Limb (tissue), 2 donors: Measurements from ENCODE around the gene DENND4C.
"Not testable (repeated sequence)": the region's sequence is repeated elsewhere in the genome, so short reads cannot be mapped to it uniquely, and the experiment has no call there.

ENCODE experiments used
- DNase-seq, 2 donors: peaks; one replicate each; pipeline ENCODE4 v3.0.0-alpha.2; 2016; ENCODE audit errors: extremely low spot score in 2 of 2

Gene DENND4C

DNA sequence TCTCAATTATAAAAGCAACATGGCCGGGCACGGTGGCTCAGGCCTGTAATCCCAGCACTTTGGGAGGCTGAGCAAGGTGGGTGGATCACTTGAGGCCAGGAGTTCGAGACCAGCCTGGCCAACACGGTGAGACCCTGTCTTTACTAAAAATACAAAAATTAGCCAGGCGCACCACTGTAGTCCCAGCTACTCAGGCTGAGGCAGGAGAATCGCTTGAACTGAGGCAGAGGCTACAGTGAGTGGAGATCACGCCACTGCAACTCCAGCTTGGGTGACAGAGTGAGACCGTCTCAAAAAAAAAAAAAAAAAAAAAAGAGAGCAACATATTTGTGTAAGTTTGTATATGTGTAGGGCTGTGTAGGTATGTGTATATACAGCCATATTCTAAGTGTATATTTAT is 142.1 kb downstream of the DENND4C start:
- no peak for DNase-seq

DNA sequence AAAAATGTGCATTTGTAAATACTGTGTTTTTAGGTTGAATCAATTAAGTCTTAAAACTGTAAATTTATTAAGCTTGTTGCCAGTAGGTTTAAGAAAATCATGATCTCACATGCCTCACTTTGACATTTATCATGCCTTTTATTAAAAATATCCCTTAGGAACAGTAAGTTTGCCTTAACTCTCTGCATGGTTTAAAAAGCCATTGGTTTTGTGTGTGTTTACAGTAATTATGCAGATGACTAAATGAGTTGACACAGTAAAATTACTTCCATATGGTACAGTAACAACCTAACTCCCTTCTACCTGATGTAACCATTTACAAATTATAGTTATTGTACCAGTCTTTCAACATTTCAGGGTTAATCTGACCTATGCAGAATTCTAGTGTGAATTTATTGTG is 143.0 kb downstream of the DENND4C start:
- no peak for DNase-seq

DNA sequence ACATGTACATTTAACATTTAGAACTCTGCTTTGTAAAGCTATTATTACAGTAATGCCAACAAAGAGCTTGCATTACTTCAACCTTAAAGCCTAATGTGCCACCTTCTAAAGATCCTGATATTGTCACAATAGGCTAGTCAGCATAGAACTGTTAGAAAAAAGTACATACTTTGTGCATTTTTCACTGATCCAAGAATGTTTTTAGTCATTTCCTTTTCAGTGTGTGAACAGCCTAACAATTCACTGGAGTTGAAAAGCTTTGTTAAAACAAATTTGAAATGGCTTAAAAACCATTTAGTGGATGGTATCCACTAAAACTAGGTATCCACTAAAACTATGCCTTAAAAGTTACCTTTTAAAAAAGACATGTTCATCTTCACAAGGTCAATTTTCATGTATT is 145.0 kb downstream of the DENND4C start:
- no peak for DNase-seq

DNA sequence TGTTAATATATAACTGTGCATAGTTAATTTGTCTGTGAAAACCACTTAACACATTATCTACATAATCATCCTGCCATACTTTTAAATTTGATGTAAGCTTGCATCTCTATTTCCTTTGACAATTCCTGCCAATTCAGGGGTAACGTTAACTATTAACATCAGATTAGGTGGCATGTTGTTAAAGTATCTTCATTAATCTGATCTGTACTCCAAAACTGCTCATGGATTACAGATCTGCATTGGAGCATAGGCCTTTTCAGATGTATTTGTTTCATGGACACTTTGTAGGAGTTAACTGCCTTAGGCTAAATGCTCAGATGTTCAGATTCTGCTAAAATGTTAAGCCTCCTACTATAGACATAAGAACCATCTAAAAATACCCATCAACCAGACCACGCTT is 146.4 kb downstream of the DENND4C start:
- DNase-seq, result no peak

DNA sequence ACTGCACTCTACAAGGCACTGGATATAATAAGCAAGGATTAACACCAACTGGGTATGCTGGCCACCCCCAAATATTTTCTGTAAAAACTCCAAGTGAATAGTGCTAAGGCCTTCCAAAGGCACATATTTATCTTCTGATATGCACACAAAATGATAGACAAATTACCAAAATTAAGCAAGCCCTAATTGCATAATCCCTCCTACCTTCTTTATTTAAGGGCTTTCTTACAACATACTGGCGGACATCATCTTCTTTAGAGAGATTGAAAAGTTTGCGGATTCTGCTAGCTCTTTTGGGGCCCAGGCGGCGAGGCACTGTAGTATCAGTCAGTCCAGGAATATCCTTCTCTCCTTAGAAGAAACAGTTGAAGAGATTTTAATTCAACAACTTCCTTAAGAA is 147.7 kb downstream of the DENND4C start:
- no peak for DNase-seq

DNA sequence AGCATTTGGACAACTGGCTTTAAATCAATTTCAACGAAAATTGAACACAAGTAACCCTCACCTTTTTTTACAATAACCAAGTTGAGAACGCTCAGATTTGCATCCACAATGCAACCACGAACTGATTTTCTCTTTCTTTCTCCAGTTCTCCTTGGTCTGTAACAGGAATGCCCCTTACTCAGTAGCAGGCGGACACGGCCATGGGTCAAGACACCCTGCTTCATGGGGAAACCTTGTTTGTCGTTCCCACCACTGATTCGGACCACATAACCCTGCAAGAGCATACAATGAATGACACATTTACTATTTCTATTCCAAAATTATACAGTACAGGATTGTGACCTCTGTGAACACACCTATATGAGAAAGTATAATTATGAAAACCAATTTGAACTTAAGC is 148.2 kb downstream of the DENND4C start:
- no peak for DNase-seq

DNA sequence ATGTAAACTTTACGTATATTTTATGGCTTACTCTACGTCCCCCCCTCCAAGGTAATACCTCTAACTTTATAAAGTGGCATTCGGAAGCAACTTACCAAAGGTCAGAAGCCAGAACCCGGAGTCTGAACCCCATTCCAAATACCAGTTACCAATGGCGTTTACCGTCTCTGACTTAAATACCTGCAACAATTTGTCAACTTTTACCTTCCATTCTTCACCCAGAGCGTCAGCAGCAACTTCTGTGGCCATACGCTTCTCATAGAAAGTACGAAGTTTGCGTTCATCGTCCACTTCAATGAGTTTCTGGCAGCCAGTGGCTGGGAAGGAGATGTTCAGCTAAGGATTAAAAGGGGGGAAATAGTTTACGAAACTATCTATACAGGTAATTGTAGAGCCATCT is 148.8 kb downstream of the DENND4C start:
- peak in 1 of 2 donors; percentile 32 for DNase-seq

DNA sequence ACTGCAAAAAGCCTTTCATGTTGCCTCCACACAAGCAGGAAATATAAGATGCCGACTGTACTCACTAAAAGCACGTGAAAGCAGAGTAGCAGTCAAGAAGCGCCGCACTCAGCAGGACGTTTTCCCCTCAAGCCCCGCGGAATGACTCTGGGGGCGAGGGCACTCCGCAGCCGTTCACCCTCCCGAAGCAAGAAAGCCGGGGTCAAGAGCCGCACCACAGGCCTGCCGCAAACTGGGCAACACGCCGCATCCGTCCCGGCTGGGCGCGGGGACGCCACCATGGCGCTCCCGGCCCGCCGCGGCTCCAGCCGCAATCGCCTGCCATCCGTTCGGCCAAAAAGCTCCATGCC is 149.2 kb downstream of the DENND4C start:
- peak in 1 of 2 donors; percentile 30 for DNase-seq

DNA sequence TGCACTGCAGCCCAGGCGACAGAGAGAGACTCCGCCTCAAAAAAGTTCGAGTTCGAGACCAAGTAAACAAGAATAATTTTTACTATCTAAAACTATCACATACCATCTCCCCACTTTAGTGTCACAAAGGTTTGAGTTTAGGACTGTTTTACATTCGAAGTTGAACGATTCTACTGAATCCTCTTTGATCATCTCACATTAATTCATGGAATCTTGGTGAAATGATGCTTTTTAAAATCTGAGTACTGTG is 150.3 kb downstream of the DENND4C start:
- no peak for DNase-seq

DNA sequence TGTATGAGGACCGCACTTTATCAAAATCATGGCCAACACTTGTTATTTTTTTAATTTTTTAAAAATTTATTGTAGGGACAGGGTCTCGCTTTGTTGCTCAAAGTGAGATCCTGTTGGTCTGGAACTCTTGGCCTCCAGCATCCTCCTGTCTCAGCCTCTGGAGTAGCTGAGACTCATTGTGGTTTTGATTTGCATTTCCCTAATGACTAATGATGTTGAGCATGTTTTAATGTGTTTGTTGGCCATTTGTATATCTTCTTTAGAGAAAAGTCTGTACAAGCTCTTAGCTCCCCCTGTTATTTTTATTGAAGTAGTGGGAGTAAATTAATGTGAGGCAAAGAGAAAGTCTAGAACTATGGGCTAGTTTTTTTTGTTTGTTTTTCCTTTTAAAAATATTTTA is 151.2 kb downstream of the DENND4C start:
- DNase-seq, result no peak

DNA sequence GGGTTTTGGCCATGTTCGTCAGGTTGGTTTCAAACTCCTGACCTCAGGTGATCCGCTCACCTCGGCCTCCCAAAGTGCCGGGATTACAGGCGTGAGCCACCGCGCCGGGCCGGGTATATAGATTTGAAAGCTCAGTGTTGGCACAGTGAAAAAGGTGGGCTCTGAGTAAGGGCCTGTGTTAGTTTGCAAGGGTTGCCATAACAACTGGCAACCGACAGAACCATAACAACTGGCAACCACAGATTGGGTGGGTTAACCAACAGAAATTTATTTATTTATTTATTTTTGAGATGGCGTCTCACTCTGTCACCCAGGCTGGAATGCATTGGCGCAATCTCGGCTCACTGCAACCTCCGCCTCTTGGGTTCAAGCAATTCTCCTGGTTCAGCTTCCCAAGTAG is 154.7 kb downstream of the DENND4C start:
- not testable (repeated sequence) for DNase-seq

DNA sequence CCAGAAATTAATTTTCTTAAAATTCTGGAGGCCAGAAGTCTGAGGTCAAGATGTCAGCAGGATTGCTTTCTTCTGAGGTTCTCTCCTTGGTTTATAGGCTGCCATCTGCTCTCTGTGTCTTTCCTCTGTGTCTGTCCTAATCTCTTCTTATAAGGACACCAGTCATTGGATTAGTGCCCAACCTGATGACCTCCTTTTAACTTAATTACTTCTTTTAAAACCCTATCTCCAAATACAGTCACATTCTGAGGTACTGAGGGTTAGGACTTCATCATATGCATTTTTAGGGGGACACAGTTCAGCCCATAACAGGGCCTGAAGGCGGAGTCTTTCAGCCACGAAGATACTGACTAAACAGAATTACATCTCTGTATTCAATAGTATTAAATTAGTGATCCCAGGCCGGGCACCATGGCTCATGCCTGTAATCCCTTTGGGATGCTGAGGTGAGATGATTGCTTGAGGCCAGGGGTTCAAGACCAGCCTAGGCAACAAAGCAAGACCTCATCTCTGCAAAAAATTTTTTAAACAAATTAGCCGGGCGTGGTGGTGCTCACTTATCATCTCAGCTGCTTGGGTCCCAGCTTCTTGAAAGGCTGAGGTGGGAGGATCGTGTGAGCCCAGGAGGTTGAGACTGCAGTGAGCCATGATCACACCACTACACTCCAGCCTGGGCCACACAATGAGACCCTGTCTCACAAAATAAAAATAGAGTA is 155.5 kb downstream of the DENND4C start:
- DNase-seq, result no peak

DNA sequence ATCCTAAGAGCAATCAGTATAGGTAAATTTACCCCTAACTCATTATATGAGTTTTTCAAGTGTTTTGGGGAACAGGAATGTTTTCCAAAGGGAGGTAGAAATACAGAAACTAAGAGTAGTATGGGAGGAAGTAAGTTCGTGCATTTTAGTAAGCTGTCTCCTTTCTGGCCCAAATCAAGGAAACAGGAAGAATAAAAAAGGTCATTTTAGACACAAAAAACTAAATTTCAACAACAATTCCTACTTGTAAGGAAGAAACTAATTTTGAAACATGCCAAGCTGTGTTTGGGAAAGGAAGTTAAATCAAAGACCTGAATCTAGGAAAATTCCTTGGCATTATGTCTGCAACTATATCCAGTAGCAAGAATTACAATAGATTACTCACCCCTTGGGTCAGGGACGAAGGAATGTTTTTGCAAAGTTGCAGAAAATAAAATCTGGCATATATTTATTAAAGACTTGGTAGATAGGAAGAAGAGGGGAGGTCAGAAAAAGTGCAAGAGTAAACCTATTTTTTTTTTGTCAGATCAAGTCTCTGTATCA is 156.1 kb downstream of the DENND4C start:
- no peak for DNase-seq

DNA sequence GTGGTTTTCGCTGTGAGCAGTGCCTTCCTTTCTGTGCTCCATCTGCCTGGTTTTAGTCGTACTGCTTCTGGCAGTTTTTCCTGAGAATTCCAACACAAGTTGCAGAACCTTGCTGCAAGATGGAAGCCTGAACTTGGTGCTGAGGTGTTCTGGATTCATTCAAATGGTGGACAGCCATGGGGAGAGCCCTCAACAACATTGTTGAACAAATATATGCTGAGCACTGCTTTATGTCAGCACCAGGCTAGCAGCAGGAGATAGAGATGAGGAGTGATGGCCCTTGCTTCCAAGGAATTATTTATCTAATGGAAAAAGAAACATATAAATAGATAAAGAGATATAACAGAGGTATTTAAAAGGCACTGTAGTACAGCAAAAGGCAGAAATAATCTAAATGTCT is 156.8 kb downstream of the DENND4C start:
- DNase-seq, result no peak

DNA sequence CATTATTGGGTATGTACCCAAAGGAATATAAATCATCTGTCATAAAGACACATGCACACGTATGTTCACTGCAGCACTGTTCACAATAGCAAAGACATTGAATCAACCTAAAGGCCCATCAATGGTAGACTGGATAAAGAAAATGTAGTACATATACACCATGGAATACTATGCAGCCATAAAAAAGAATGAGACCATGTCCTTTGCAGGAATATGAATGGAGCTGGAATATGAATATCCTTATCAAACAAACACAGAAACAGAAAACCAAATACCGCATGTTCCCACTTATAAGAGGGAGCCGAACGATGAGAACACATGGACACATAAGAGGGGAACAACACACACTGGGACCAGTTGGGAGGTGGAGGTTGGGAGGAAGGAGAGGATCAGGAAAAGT is 159.0 kb downstream of the DENND4C start:
- not testable (repeated sequence) for DNase-seq

DNA sequence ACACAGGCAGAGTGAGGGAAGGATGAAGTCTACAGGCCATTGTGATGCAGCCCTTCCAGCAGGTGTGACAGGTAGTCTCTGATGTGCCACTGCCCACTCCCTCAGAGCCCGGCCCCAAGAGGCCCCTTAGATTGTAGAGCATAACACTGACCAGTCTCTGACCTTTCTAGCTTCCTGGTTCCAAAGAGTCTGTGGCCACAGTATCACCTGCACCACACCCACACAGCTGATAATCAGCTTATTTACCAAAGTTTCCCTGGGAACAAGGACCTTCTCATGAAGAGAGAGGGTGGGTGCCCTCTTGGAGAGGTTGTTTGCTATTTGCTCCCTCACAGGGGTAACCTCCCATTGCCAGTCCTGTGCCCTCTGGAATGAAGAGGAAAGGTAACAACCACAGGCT is 167.4 kb downstream of the DENND4C start:
- DNase-seq, result no peak

DNA sequence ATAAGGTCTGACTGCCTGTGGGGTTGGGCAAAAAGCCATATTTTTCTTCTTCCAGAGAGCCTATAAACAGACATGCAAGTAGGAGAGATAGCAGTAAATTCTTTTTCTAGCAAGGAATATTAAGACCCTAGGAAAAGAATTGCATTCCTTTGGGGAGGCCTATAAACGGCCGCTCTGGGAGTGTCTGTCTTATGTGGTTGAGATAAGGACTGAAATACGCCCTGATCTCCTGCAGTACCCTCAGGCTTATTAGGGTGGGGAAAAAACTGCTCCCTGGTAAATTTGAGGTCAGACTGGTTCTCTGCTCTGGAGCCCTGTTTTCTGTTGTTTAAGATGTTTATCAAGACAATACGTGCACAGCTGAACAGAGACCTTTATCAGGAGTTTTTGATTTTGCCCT is 172.7 kb downstream of the DENND4C start:
- not testable (repeated sequence) for DNase-seq

DNA sequence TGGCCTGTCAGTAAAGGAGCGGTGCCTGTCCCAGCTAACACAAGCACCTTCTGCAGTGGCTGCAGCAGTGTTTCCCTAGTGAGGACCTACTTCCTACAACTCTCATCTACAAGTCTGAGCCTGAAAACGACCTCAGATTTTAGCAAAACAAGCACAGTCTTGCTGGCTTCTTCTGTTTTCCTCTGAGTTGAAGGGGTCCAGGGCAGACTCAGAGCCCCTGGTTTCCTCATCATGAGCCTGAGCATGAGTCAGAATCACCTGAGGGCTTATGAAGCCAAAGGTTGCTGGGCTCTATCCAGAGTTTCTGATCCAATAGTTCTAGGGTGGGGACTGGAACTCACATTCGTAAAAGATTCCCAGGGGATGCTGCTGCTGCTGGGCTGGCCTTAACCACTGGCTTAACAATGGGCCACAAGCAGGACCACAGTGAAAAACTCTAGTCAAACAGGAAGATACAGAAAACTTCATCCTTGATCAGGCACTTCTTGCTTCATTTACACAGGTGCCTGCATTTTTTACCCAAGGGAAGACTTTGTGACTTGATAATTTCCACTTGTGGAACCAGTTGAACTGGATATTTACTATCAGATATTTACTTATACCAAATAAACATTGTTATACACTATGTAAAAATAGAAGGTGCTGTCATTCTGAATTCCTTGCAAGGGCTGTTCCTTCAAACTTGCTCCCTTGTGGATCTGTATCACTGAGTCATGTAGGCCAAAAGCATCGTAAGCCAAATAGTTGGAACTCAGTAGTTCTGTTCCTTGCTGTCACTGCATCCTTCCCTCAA is 174.0 kb downstream of the DENND4C start:
- DNase-seq, result no peak

DNA sequence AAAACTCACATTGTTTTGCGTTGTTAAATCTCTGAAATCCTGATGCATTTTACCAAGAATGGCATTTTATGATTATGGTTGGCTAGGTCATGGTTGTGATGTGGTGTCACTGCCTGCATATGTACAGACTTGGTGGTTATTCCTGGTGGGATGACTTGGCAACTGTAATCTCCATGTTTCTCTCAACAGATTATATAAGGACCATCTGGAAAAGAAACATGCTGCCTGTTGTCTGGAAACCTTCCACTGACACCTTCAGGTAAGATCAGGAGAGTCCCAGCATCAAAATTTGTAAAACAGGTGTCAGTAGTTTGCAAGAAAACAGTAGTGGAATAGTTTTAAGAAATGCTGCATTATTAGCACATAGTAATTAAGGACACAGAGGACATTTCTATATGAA is 175.3 kb downstream of the DENND4C start:
- DNase-seq, result no peak

DNA sequence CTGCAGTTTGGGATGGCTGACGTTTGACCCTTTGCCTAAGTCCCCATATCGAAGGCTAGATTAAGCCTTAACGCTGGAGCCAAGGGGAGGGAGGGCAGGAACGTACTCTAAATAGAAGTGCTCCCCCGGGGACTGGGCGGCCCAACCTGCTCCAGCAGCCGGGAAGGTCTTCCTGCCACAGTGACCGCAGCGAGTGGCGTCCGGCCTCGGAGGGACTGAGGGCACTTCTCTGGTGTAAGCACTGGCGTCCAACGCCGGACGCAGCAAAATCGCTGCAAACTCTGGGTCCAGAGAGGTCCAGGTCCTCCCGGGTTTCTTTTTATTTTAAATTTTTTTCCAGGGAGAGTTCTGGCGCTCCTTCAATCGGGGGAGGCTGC is 177.8 kb downstream of the DENND4C start:
- DNase-seq, result no peak

DNA sequence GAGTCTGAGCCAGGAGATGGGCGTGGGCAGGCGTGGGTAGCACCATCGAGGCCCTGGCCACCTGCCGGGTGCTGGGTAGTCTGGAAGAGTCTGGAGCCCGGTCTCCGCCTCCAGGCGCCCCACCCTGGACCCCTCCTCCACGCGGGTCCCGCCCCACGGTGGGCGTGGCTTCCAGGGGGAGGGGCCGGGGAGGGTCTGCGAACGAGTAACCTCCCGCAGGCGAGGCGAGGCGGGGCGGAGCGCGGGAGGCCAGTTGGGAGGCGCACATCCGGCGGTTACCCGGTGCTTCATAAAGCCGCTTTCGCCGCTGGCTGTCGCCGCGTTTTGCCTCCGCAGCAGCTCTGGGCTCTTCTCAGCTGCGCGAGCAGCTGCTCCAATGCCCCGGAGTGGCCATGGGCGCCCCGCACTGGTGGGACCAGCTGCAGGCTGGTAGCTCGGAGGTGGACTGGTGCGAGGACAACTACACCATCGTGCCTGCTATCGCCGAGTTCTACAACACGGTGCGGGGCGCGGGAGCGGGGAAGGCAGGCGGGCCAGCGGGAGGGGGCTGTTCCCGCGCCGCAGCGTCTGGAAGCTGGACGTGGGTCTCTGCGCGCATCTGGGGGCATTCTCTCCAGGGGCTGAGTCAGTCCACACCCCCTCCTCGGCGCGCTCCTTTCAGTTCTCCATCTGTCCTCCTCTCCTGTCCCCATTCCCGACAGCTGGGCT is 178.4 kb downstream of the DENND4C start, which contains the start of gene ACER2:
Gene ACER2 (plus strand): TSS at position 317 of the 708 bp plus-strand sequence. CDS start 76 bp downstream, at position 393.
- peak; percentile 83 to 98 for DNase-seq

DNA sequence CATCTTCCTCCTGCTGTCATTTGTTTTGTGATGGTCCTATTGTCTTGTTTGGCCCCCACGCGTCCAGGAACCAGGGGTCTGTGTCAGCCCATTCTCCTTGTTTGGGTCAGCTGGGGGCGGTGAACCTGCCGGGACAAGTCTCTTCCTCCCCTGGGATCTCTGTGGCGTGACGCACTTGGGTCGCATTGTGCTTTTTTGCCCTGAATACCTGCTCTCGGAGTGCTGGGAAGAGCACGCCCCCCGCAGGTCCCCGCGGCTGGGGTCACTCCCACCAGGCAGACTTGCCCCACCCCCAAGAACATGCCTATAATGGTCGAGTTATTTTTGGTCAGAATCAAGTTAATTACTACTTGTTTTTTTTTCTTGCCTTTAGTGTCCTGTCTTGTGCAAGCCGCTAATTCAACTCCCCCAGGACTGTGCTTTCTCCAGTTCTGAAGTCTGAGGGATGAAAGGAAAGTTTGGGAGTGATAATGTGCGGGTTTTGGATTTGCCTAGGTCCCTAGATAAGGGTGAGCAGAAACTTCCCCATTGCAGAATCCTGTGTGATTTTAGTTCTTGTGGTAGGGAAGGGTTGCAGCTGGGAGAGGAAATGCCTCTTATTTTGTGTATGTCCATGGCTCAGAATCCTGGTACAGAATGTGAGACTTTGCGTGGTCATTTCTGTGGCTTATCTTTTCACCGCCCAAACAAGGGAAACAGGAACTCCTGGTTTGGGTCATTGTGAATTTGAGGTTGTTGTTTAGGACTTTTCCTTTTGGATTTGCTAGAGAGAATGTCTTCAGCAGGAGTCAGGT is 179.1 kb downstream of the DENND4C start:
- peak in 1 of 2 donors; percentile 18 for DNase-seq
